Pancreas (tissue), 10 donors: Measurements from ENCODE around the gene MAP2. TPM values are rescaled to one million over a fixed set of nuclear protein-coding genes. Genes with fewer than 3 reads are reported as not detected.

Experiments used
- ATAC-seq, 4 donors: fragments of 200-7000 bp; cut with Tn5 transposase; one replicate each; pipeline versions ENCODE4 v1.8.0 to v1.9.1; 2020; ENCODE audit warnings: mild to moderate bottlenecking in 4 of 4, moderate library complexity in 4 of 4
- DNase-seq, 6 donors: peaks; one replicate each; pipeline ENCODE4 v3.0.0-alpha.2; 2020
- FAIRE-seq: peaks from 2 replicates; lab custom pipeline; 2012; peaks lifted over from hg19 to GRCh38; lab: Jason Lieb, UNC
- H3K27ac ChIP-seq, 4 donors: fragments of 200-600 bp; sonication (generic); 1 replicate in 3 of 4; 2 replicates in 1 of 4; pipeline versions ENCODE4 v1.5.0 to v1.8.0; 2020
- H3K27me3 ChIP-seq, 4 donors: fragments of 200-600 bp; one replicate each; pipeline ENCODE4 v1.8.0; 2021
- H3K36me3 ChIP-seq, 3 donors: fragments of 200-600 bp; sonication (generic) in 1 of 3; one replicate each; pipeline versions ENCODE4 v1.5.0 to v1.8.0; 2020 to 2021
- H3K4me1 ChIP-seq, 3 donors: fragments of 200-600 bp; one replicate each; pipeline ENCODE4 v1.8.0; 2021
- H3K4me3 ChIP-seq, 4 donors: fragments of 200-600 bp; sonication (generic) in 2 of 4; one replicate each; pipeline versions ENCODE4 v1.5.0 to v1.8.0; 2020 to 2021
- H3K9me3 ChIP-seq, 4 donors: fragments of 200-600 bp; one replicate each; pipeline ENCODE4 v1.8.0; 2021
- CTCF ChIP-seq, 4 donors: fragments of 200-600 bp; sonication (generic) in 3 of 4; IDR thresholded peaks; one replicate each; pipeline versions ENCODE4 v1.5.0 to v1.8.0; 2021; ENCODE audit warnings: antibody characterized with exemption in 4 of 4
- WGBS, 2 donors: extraction: QIAGEN DNeasy Blood & Tissue Kit; methylation state at CpG; one replicate each; pipeline ENCODE4 v1.1.7; 2013; 5-methylcytosine and 5-hydroxymethylcytosine counted together
- intact Hi-C, 3 donors: fragments of 100-400 bp; cut with DNase I; formaldehyde crosslinking; loops; one replicate each; pipeline versions ENCODE4 v1.11.1 to v1.14.2; 2022
- polyA plus RNA-seq, 2 donors: library from polyadenylated mRNA; stranded (reverse); fragments of 200-250 nt; gene quantifications; one replicate each; pipeline ENCODE4 v1.2.3, GENCODE V29; 2013
- total RNA-seq, 6 donors: library from RNA; stranded (reverse); fragmentation: NEBNext Ultra II Directional in 4 of 6; extraction: Animal tissue kit (Norgen Biotek cat#: 25700) in 4 of 6; gene quantifications; one replicate each; pipeline versions ENCODE4 v1.2.1 to v1.2.4, GENCODE V29; 2021 to 2023
- donor health status: healthy with polysubstance abuse.
- donor health status: DM: no; HTN: no; CAD: no; lungs with moderate emphysema.
- donor health status: DM: no; HTN: no; CAD: no.
- donor health status: control.
- donor health status: control.
- donor health status: Bipolar disorder and iron deficiency.
- donor health status: DM: yes; HTN: yes; CAD: no.
- donor health status: DM: no; HTN: no; CAD: no.
- donor health status: DM: no; HTN: no; CAD: no.
- donor health status: DM: yes; HTN: yes; CAD: no.

MAP2 gene
- total and polyA plus RNA-seq, 8 donors: 6.9 to 23.9 (median 11.2) TPM

- ATAC-seq: peak in 3 of 4 donors; percentile 12 to 81 (median 51)
- intact Hi-C loops: no loop called here
- Histone ChIP-seq H3K36me3 (no peaks in the 10 kb centered on the region), H3K9me3 (no peaks in the 10 kb centered on the region), H3K27ac (no peak overlapping the region), H3K27me3 (no peaks in the 10 kb centered on the region), H3K4me1 (peaks cover 0 to 9% (median 8%) of the 10 kb centered on the region in 3 donors), H3K4me3 (no peak overlapping the region)
- DNase-seq: no peak
- FAIRE-seq: no peak
- no peak for TF ChIP-seq CTCF (IDR thresholded peaks at IDR 0.05)
These were observed 221.0 kb downstream of the MAP2 start for GRCh38 chr2:209644842-209645241.

- Histone ChIP-seq H3K36me3 (no peaks in the 10 kb centered on the region), H3K4me3 (no peak overlapping the region), H3K4me1 (peaks cover 0 to 9% (median 8%) of the 10 kb centered on the region in 3 donors), H3K27me3 (no peaks in the 10 kb centered on the region), H3K27ac (no peak overlapping the region), H3K9me3 (no peaks in the 10 kb centered on the region)
- ATAC-seq (no peak), DNase-seq (no peak), FAIRE-seq (no peak)
- intact Hi-C loops: no loop called here
- TF ChIP-seq CTCF (IDR thresholded peaks at IDR 0.05): no peak
- 89 to 100% methylated on average over 3 of the region's 3 CpGs for WGBS, 2 donors
These were observed 224.9 kb downstream of the MAP2 start for GRCh38 chr2:209648714-209649113.

- intact Hi-C loops: no loop called here
- Histone ChIP-seq H3K36me3 (peaks cover 0 to 4% (median 0%) of the 10 kb centered on the region in 3 donors), H3K9me3 (no peaks in the 10 kb centered on the region), H3K27me3 (no peaks in the 10 kb centered on the region), H3K4me1 (no peaks in the 10 kb centered on the region), H3K4me3 (no peak overlapping the region), H3K27ac (no peak overlapping the region)
- DNase-seq (no peak), FAIRE-seq (no peak), ATAC-seq (no peak)
- 87 to 89% methylated on average over 6 of the region's 6 CpGs for WGBS, 2 donors
- no peak for TF ChIP-seq CTCF (IDR thresholded peaks at IDR 0.05)
These were observed 229.3 kb downstream of the MAP2 start for GRCh38 chr2:209653134-209653533.

- no peak for TF ChIP-seq CTCF (IDR thresholded peaks at IDR 0.05)
- intact Hi-C loops: no loop called here
- FAIRE-seq (no peak), ATAC-seq (peak in 2 of 4 donors; percentile 36 to 37), DNase-seq (no peak)
- H3K9me3 ChIP-seq: no peaks in the 10 kb centered on the region
- H3K27ac ChIP-seq: no peak overlapping the region
- H3K4me1 ChIP-seq: no peaks in the 10 kb centered on the region
- 79 to 82% methylated on average over 9 of the region's 9 CpGs for WGBS, 2 donors
- H3K4me3 ChIP-seq: no peak overlapping the region
- H3K36me3 ChIP-seq: no peaks in the 10 kb centered on the region
- H3K27me3 ChIP-seq: no peaks in the 10 kb centered on the region
These were observed 237.5 kb downstream of the MAP2 start for GRCh38 chr2:209661286-209661894.

- WGBS, 2 donors: 87 to 90% methylated on average over 7 of the region's 7 CpGs
- no peaks in the 10 kb centered on the region for H3K36me3 ChIP-seq
- no peak for ATAC-seq
- intact Hi-C loops: no loop called here
- no peak overlapping the region for H3K27ac ChIP-seq
- H3K9me3 ChIP-seq: no peaks in the 10 kb centered on the region
- FAIRE-seq: no peak
- no peaks in the 10 kb centered on the region for H3K27me3 ChIP-seq
- no peak for DNase-seq
- no peaks in the 10 kb centered on the region for H3K4me1 ChIP-seq
- no peak overlapping the region for H3K4me3 ChIP-seq
- TF ChIP-seq CTCF (IDR thresholded peaks at IDR 0.05): no peak
These were observed 238.2 kb downstream of the MAP2 start for GRCh38 chr2:209662021-209662420.
